ENCODE data around the gene MORC1.

DNA sequence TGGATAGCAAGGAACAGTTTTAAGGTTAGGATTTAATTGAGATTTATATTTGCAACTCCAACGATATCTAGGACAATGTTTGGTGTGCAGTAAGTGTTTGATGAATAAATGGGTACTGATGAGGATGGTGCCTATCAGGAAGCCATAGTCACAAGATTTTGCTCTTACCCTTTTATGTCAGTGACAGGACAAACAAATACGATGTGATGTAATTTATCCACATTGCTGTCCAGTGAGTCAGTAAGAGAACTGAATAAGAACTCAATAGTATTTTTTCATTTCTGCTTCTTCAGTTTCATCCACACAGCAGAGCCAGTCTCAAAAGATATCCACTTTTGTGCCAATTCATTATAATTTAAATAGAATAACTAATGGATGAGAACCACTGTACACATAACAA lies 37.0 kb upstream of the MORC1 start:
- TF ChIP-seq, protein P1, sequence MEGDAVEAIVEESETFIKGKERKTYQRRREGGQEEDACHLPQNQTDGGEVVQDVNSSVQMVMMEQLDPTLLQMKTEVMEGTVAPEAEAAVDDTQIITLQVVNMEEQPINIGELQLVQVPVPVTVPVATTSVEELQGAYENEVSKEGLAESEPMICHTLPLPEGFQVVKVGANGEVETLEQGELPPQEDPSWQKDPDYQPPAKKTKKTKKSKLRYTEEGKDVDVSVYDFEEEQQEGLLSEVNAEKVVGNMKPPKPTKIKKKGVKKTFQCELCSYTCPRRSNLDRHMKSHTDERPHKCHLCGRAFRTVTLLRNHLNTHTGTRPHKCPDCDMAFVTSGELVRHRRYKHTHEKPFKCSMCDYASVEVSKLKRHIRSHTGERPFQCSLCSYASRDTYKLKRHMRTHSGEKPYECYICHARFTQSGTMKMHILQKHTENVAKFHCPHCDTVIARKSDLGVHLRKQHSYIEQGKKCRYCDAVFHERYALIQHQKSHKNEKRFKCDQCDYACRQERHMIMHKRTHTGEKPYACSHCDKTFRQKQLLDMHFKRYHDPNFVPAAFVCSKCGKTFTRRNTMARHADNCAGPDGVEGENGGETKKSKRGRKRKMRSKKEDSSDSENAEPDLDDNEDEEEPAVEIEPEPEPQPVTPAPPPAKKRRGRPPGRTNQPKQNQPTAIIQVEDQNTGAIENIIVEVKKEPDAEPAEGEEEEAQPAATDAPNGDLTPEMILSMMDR (IDR thresholded peaks at IDR 0.05): no peak
- no peak for TF ChIP-seq POLR2A (IDR thresholded peaks at IDR 0.05; ENCODE audit: low read depth)
- no peak for TF ChIP-seq POLR2AphosphoS5 (IDR thresholded peaks at IDR 0.05)
